WTC11 (cell line): ENCODE results near the gene ZNF423. TPM values are rescaled to one million over a fixed set of nuclear protein-coding genes. Genes with fewer than 3 reads are reported as not detected.

ENCODE experiments used
- ATAC-seq: fragments of 200-7000 bp; cut with Tn5 transposase; 2 replicates; pipeline ENCODE4 v1.10.0; 2021; ENCODE audit warnings: mild to moderate bottlenecking, moderate library complexity
- CTCF ChIA-PET: fragments of 300-600 bp; sonication (Branson Sonifier 250); formaldehyde crosslinking; loops from one replicate; lab custom pipeline; 2021; ENCODE audit warnings: antibody characterized with exemption; lab: Charles Lee
- POLR2A ChIA-PET: fragments of 350-600 bp; sonication (Branson Sonifier 250); formaldehyde crosslinking; loops from one replicate; lab custom pipeline; 2021; ENCODE audit warnings: antibody characterized with exemption; lab: Charles Lee
- DNase-seq: peaks from one replicate; pipeline ENCODE4 v3.0.0; 2021; ENCODE audit warnings: low spot score
- H3K27ac Mint-ChIP-seq: 2 replicates; pipeline ENCODE4 v1.8.0; 2021; ENCODE audit warnings: mixed read lengths
- H3K27me3 Mint-ChIP-seq: 2 replicates; pipeline ENCODE4 v1.8.0; 2021; ENCODE audit warnings: low read depth, mild to moderate bottlenecking, moderate library complexity, mixed read lengths
- H3K36me3 Mint-ChIP-seq: 2 replicates; pipeline ENCODE4 v1.8.0; 2021; ENCODE audit warnings: mixed read lengths
- H3K4me1 Mint-ChIP-seq: 2 replicates; pipeline ENCODE4 v1.8.0; 2022; ENCODE audit warnings: mixed read lengths
- H3K4me3 Mint-ChIP-seq: 2 replicates; pipeline ENCODE4 v1.8.0; 2021; ENCODE audit warnings: mild to moderate bottlenecking, moderate library complexity, mixed read lengths
- H3K9me3 Mint-ChIP-seq: 2 replicates; pipeline ENCODE4 v1.8.0; 2021; ENCODE audit warnings: mixed read lengths
- ELF4 ChIP-seq: sonication (generic); formaldehyde crosslinking; IDR thresholded peaks from 2 replicates; pipeline ENCODE4 v1.8.1; 2022; ENCODE audit warnings: low read depth, mild to moderate bottlenecking, moderate library complexity, missing genetic modification reagents
- ETV6 ChIP-seq: sonication (generic); formaldehyde crosslinking; IDR thresholded peaks from 2 replicates; pipeline ENCODE4 v1.8.1; 2022; ENCODE audit warnings: mild to moderate bottlenecking, missing genetic modification reagents
- FOXP1 ChIP-seq: sonication (generic); formaldehyde crosslinking; IDR thresholded peaks from 2 replicates; pipeline ENCODE4 v1.8.0; 2022; ENCODE audit warnings: missing genetic modification reagents, mild to moderate bottlenecking, moderate library complexity, borderline replicate concordance
- GABPB1 ChIP-seq: sonication (generic); formaldehyde crosslinking; IDR thresholded peaks from 2 replicates; pipeline ENCODE4 v1.8.1; 2023; ENCODE audit warnings: mild to moderate bottlenecking, missing genetic modification reagents
- HMGA2 ChIP-seq: fragments of 250-450 bp; sonication (Bioruptor Pico); IDR thresholded peaks from 2 replicates; pipeline ENCODE4 v1.4.0; 2021; ENCODE audit warnings: mild to moderate bottlenecking, moderate library complexity
- JUN ChIP-seq: sonication (generic); formaldehyde crosslinking; IDR thresholded peaks from 2 replicates; pipeline ENCODE4 v1.8.0; 2023; ENCODE audit warnings: mild to moderate bottlenecking, missing genetic modification reagents
- NFATC4 ChIP-seq: fragments of 250-450 bp; sonication (Bioruptor Pico); IDR thresholded peaks from 2 replicates; pipeline ENCODE4 v1.9.0; 2021; ENCODE audit warnings: mild to moderate bottlenecking
- NR2C2 ChIP-seq: sonication (generic); formaldehyde crosslinking; IDR thresholded peaks from 2 replicates; pipeline ENCODE4 v1.8.0; 2022; ENCODE audit warnings: mild to moderate bottlenecking, missing genetic modification reagents
- RORB ChIP-seq: fragments of 250-450 bp; sonication (Bioruptor Pico); IDR thresholded peaks from 2 replicates; pipeline ENCODE4 v1.9.0; 2021; ENCODE audit warnings: mild to moderate bottlenecking
- SMAD4 ChIP-seq: sonication (generic); formaldehyde crosslinking; IDR thresholded peaks from 2 replicates; pipeline ENCODE4 v1.8.0; 2022; ENCODE audit warnings: mild to moderate bottlenecking, missing genetic modification reagents
- SOX15 ChIP-seq: fragments of 250-450 bp; sonication (Bioruptor Pico); IDR thresholded peaks from 2 replicates; pipeline ENCODE4 v1.9.0; 2021; ENCODE audit warnings: mild to moderate bottlenecking
- TCF7 ChIP-seq: sonication (generic); formaldehyde crosslinking; IDR thresholded peaks from 2 replicates; pipeline ENCODE4 v1.8.0; 2022; ENCODE audit warnings: mild to moderate bottlenecking, low read depth, missing genetic modification reagents, moderate library complexity
- TP53 ChIP-seq: sonication (generic); formaldehyde crosslinking; IDR thresholded peaks from 2 replicates; pipeline ENCODE4 v1.8.1; 2023; ENCODE audit warnings: mild to moderate bottlenecking, missing genetic modification reagents
- ZBTB21 ChIP-seq: sonication (generic); formaldehyde crosslinking; IDR thresholded peaks from 2 replicates; pipeline ENCODE4 v1.8.1; 2023; ENCODE audit warnings: mild to moderate bottlenecking, missing genetic modification reagents, borderline replicate concordance
- ZNF138 ChIP-seq: sonication (generic); formaldehyde crosslinking; conservative IDR thresholded peaks from 2 replicates; pipeline ENCODE4 v1.8.1; 2022; ENCODE audit warnings: mild to moderate bottlenecking, moderate library complexity, missing genetic modification reagents
- ZNF263 ChIP-seq: sonication (generic); formaldehyde crosslinking; IDR thresholded peaks from 2 replicates; pipeline ENCODE4 v1.8.1; 2022; ENCODE audit warnings: low read depth, mild to moderate bottlenecking, moderate library complexity, missing genetic modification reagents
- ZNF671 ChIP-seq: fragments of 250-450 bp; sonication (Bioruptor Pico); IDR thresholded peaks from 2 replicates; pipeline ENCODE4 v1.8.0; 2021; ENCODE audit warnings: mild to moderate bottlenecking
- total RNA-seq: library from RNA; stranded (reverse); gene quantifications from 3 replicates; pipeline ENCODE4 v1.2.3, GENCODE V29; 2021
- TF ChIP-seq, protein P1 (sequence below): sonication (generic); formaldehyde crosslinking; IDR thresholded peaks from 2 replicates; pipeline ENCODE4 v1.8.1; 2022; ENCODE audit warnings: low read depth, missing genetic modification reagents, borderline replicate concordance
- TF ChIP-seq, protein P2 (sequence below): fragments of 250-450 bp; sonication (Bioruptor Pico); IDR thresholded peaks from 2 replicates; pipeline ENCODE4 v1.9.0; 2021; ENCODE audit warnings: moderate library complexity, mild to moderate bottlenecking, inconsistent platforms, borderline replicate concordance
- TF ChIP-seq, protein P3 (sequence below): sonication (generic); formaldehyde crosslinking; IDR thresholded peaks from 2 replicates; pipeline ENCODE4 v1.8.0; 2023; ENCODE audit warnings: mild to moderate bottlenecking, missing genetic modification reagents
- TF ChIP-seq, protein P4 (sequence below): sonication (generic); formaldehyde crosslinking; IDR thresholded peaks from 2 replicates; pipeline ENCODE4 v1.8.1; 2023; ENCODE audit warnings: mild to moderate bottlenecking, missing genetic modification reagents, moderate library complexity
- TF ChIP-seq, protein P5 (sequence below): sonication (generic); formaldehyde crosslinking; IDR thresholded peaks from 2 replicates; pipeline ENCODE4 v1.8.1; 2023; ENCODE audit warnings: mild to moderate bottlenecking, moderate library complexity, missing genetic modification reagents
- TF ChIP-seq, protein P6 (sequence below): sonication (generic); formaldehyde crosslinking; IDR thresholded peaks from 2 replicates; pipeline ENCODE4 v1.8.0; 2022; ENCODE audit warnings: mild to moderate bottlenecking, missing genetic modification reagents
- TF ChIP-seq, protein P7 (sequence below): sonication (generic); formaldehyde crosslinking; IDR thresholded peaks from 2 replicates; pipeline ENCODE4 v1.8.1; 2023; ENCODE audit warnings: mild to moderate bottlenecking, missing genetic modification reagents, moderate library complexity

The ZNF423 gene
- total RNA-seq, 1 experiment from 2014 or later: 38.8 TPM

DNA sequence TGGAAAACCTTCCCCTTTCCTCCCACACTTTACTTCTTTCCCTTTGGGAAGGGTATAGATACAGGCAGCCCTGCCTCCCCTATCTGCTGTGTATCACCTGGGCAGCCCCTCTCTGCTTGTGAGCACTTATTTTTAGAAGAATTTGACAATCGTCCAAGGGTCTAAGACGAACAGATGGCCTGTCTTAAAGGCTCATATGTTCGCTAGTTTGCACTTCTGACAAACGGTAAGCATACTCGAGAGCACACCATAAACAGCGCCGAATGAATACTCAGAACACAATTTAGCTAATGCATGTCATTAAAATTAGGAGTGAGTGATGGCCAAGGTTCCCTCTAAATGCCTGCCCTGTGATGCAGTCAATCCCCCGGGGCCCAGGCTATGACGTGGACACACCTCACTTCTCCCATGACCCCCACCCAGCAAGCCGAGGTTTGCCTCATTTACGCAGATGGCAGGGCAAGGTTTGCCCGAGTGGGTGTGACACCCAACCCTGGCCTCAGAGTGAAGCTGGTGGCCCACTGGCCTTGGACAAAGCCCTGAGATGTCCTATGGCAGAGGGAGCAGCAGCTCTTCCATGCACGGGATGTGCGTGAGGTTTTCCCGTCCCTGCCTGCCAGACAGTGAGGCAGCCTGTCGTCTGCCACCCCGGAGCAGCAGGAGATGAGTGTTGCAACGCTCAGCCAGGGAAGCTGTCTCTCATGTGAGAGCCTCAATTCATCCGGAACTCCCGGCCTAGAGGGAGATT lies 357.1 kb downstream of the ZNF423 start:
- POLR2A ChIA-PET: no interaction called here
- Mint-ChIP-seq H3K27ac (no peak overlapping the region), H3K27me3 (no peaks in the 10 kb centered on the region), H3K36me3 (no peaks in the 10 kb centered on the region), H3K9me3 (no peaks in the 10 kb centered on the region), H3K4me3 (no peak overlapping the region), H3K4me1 (no peaks in the 10 kb centered on the region)
- TF ChIP-seq SOX15 (CRISPR knock-in tag): no peak
- TF ChIP-seq ZNF671 (CRISPR knock-in tag): no peak
- TF ChIP-seq ELF4 (CRISPR knock-in tag): no peak
- no peak for TF ChIP-seq NR2C2 (CRISPR knock-in tag)
- no peak for TF ChIP-seq GABPB1
- TF ChIP-seq RORB (CRISPR knock-in tag): no peak
- TF ChIP-seq, protein P1, sequence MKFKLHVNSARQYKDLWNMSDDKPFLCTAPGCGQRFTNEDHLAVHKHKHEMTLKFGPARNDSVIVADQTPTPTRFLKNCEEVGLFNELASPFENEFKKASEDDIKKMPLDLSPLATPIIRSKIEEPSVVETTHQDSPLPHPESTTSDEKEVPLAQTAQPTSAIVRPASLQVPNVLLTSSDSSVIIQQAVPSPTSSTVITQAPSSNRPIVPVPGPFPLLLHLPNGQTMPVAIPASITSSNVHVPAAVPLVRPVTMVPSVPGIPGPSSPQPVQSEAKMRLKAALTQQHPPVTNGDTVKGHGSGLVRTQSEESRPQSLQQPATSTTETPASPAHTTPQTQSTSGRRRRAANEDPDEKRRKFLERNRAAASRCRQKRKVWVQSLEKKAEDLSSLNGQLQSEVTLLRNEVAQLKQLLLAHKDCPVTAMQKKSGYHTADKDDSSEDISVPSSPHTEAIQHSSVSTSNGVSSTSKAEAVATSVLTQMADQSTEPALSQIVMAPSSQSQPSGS (CRISPR knock-in tag): no peak
- no peak for TF ChIP-seq ZNF138 (CRISPR knock-in tag)
- TF ChIP-seq, protein P2, sequence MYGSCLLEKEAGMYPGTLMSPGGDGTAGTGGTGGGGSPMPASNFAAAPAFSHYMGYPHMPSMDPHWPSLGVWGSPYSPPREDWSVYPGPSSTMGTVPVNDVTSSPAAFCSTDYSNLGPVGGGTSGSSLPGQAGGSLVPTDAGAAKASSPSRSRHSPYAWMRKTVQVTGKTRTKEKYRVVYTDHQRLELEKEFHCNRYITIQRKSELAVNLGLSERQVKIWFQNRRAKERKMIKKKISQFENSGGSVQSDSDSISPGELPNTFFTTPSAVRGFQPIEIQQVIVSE (CRISPR knock-in tag): no peak
- TF ChIP-seq, protein P3, sequence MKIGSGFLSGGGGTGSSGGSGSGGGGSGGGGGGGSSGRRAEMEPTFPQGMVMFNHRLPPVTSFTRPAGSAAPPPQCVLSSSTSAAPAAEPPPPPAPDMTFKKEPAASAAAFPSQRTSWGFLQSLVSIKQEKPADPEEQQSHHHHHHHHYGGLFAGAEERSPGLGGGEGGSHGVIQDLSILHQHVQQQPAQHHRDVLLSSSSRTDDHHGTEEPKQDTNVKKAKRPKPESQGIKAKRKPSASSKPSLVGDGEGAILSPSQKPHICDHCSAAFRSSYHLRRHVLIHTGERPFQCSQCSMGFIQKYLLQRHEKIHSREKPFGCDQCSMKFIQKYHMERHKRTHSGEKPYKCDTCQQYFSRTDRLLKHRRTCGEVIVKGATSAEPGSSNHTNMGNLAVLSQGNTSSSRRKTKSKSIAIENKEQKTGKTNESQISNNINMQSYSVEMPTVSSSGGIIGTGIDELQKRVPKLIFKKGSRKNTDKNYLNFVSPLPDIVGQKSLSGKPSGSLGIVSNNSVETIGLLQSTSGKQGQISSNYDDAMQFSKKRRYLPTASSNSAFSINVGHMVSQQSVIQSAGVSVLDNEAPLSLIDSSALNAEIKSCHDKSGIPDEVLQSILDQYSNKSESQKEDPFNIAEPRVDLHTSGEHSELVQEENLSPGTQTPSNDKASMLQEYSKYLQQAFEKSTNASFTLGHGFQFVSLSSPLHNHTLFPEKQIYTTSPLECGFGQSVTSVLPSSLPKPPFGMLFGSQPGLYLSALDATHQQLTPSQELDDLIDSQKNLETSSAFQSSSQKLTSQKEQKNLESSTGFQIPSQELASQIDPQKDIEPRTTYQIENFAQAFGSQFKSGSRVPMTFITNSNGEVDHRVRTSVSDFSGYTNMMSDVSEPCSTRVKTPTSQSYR (CRISPR knock-in tag): no peak
- TF ChIP-seq, protein P4, sequence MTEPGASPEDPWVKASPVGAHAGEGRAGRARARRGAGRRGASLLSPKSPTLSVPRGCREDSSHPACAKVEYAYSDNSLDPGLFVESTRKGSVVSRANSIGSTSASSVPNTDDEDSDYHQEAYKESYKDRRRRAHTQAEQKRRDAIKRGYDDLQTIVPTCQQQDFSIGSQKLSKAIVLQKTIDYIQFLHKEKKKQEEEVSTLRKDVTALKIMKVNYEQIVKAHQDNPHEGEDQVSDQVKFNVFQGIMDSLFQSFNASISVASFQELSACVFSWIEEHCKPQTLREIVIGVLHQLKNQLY (CRISPR knock-in tag): no peak
- no peak for TF ChIP-seq ZBTB21 (CRISPR knock-in tag)
- no peak for TF ChIP-seq ETV6
- TF ChIP-seq TCF7 (CRISPR knock-in tag): no peak
- TF ChIP-seq JUN: no peak
- TF ChIP-seq NFATC4: no peak
- ATAC-seq (no peak), DNase-seq (no peak)
- CTCF ChIA-PET: interaction anchor here (0.8 to 1.0 kb wide), 2 partner anchors 94 to 459 kb away, joined by 4 read pairs; no protein-coding TSS in a partner anchor

DNA sequence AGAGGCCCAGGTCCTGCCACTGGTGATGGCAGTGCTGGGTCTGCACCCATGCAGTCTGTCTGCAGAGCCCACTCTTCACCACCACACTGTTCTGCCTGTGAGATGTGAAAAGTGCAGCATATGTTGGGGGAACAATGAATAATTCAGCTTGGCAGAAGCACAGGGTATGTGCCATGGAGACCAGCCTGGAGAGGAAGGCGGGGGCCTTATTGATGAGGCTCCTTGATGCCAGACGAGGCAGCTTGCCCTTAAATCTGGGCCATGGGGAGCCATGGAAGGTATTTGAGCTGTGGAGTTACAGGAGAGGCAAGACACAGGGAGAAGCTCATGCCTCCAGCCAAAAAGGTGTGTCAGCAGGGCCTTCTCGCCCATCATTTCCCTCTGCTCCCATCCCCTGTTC lies 357.6 kb downstream of the ZNF423 start:
- H3K4me1 Mint-ChIP-seq: 0 out of 2 replicates have a peak, but pooled peaks cover under 1% of the 10 kb centered on the region
- H3K36me3 Mint-ChIP-seq: no peaks in the 10 kb centered on the region
- H3K9me3 Mint-ChIP-seq: no peaks in the 10 kb centered on the region
- DNase-seq (no peak), ATAC-seq (no peak)
- no peak overlapping the region for H3K4me3 Mint-ChIP-seq
- ChIA-PET POLR2A (no interaction called here), CTCF (interaction anchor here (1.0 kb wide), 1 partner anchor 95 kb away, joined by 4 read pairs; no protein-coding TSS in a partner anchor)
- H3K27ac Mint-ChIP-seq: no peak overlapping the region
- H3K27me3 Mint-ChIP-seq: no peaks in the 10 kb centered on the region
- TF ChIP-seq, protein P5, sequence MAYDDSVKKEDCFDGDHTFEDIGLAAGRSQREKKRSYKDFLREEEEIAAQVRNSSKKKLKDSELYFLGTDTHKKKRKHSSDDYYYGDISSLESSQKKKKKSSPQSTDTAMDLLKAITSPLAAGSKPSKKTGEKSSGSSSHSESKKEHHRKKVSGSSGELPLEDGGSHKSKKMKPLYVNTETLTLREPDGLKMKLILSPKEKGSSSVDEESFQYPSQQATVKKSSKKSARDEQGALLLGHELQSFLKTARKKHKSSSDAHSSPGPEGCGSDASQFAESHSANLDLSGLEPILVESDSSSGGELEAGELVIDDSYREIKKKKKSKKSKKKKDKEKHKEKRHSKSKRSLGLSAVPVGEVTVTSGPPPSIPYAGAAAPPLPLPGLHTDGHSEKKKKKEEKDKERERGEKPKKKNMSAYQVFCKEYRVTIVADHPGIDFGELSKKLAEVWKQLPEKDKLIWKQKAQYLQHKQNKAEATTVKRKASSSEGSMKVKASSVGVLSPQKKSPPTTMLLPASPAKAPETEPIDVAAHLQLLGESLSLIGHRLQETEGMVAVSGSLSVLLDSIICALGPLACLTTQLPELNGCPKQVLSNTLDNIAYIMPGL (CRISPR knock-in tag): no peak
- TF ChIP-seq ZNF263 (CRISPR knock-in tag): no peak
- TF ChIP-seq HMGA2 (CRISPR knock-in tag): no peak
- no peak for TF ChIP-seq TP53 (CRISPR knock-in tag)
- TF ChIP-seq TCF7 (CRISPR knock-in tag): no peak
- TF ChIP-seq, protein P6, sequence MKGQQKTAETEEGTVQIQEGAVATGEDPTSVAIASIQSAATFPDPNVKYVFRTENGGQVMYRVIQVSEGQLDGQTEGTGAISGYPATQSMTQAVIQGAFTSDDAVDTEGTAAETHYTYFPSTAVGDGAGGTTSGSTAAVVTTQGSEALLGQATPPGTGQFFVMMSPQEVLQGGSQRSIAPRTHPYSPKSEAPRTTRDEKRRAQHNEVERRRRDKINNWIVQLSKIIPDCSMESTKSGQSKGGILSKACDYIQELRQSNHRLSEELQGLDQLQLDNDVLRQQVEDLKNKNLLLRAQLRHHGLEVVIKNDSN (CRISPR knock-in tag): no peak
- no peak for TF ChIP-seq FOXP1 (CRISPR knock-in tag)
- no peak for TF ChIP-seq SMAD4 (CRISPR knock-in tag)
- TF ChIP-seq, protein P7, sequence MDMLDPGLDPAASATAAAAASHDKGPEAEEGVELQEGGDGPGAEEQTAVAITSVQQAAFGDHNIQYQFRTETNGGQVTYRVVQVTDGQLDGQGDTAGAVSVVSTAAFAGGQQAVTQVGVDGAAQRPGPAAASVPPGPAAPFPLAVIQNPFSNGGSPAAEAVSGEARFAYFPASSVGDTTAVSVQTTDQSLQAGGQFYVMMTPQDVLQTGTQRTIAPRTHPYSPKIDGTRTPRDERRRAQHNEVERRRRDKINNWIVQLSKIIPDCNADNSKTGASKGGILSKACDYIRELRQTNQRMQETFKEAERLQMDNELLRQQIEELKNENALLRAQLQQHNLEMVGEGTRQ (CRISPR knock-in tag): no peak
